Stimulated activated CD8-positive, alpha-beta memory T cell treated with anti-CD3 and anti-CD28 coated beads, Interleukin-7, amount 100 ng/mL, for 24 hours (primary cell): ENCODE measurements around the gene DDR2.
"Not testable (repeated sequence)": the region's sequence is repeated elsewhere in the genome, so short reads cannot be mapped to it uniquely, and the experiment has no call there.

Source experiments
- DNase-seq: peaks from one replicate; pipeline ENCODE4 v3.0.0-alpha.2; 2020; ENCODE audit warnings: low read depth

The DDR2 gene

DNA sequence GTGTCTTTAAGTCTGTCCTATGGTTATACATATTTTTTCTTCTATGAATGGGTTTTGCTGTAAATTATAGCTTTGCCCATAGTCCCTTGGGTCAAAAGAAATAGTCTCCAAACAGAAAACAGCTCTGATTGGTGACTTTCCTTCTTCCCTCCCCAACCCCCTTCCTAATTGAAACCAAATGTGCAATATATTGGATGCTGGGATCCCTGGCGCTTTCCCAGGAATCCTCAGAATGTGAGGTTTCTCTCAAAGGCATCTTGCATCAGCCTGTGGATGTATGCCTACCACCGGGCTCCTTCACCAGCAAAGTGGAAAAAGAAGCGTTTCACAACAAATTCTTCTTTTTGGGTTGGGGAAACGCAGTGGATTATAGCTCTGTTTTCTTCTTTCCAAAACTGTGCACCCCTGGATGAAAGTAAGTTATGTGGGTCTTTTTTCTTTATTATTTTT is at the start of gene DDR2:
Gene DDR2, plus strand, starts transcription at position 248 of the 450 bp plus-strand sequence. CDS start 86,600 bp downstream, outside the sequence.
- no peak for DNase-seq

DNA sequence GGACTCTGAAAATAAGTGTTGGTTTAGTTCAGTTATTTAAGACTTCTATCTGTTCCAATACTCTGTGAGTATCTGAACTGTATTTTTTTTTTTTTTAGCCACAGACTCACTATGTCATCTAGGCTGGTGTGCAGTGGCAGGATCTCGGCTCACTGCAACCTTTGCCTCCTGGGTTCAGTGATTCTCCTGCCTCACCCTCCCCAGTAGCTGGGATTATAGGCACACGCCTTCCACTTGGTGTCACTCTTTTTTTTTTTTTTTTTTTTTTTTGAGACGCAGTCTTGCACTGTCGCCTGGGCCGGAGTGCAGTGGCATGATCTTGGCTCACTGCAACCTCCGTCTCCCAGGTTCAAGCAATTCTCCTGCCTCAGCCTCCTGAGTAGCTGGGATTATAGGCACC is 49.4 kb upstream of the DDR2 start:
- DNase-seq = not testable (repeated sequence)

DNA sequence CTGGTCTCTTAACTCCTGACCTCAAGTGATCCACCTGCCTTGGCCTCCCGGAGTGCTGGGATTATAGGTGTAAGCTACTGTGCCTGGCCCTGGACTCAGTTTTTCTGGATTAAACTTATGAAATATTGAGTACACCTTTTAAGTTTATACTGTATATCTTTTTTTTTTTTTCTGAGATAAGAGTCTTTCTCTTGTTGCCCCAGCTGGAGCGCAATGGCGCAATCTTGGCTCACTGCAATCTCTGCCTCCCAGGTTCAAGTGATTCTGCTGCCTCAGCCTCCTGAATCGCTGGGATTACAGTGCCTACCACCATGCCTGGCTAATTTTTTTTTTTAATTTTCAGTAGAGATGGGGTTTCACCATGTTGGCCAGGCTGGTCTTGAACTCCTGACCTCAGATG is 47.2 kb upstream of the DDR2 start:
- DNase-seq = not testable (repeated sequence)

DNA sequence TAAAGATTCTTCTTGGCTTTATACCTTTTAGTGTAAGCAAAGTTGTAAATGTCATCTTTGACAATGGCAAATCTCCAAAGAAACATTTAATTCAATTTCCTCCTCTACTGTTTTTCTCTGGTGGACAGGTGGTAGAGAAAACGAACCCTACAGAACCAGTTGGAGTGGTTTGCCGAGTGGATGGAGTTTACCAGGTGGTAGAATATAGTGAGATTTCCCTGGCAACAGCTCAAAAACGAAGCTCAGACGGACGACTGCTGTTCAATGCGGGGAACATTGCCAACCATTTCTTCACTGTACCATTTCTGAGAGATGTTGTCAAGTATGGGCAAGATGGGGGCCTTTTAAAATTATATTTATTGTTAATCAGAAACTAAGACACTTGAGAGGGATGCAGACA is 44.9 kb upstream of the DDR2 start:
- no peak for DNase-seq

DNA sequence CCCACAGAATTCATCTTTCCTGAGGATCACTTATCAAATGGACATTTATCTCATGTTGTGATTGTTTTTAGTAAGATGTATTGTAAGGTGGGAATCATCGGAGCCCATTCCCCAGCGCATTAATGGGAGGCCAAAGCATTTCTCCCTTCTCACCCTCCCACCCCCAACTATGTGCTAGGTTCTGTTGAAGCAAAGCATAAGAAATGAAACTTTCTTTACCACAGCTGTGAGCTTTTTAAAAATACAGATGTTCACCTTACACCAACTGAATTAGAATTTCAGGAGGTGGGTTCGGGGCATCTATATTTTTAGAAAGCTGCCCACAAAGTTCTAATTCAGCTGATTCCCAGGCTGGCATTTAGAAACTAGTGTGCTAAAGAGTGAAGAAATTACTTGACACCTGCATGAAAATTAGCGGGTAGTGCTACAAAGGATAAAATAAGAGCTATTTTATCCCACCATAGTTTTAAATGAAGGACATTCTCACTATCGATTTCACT is 44.5 kb upstream of the DDR2 start:
- no peak for DNase-seq

DNA sequence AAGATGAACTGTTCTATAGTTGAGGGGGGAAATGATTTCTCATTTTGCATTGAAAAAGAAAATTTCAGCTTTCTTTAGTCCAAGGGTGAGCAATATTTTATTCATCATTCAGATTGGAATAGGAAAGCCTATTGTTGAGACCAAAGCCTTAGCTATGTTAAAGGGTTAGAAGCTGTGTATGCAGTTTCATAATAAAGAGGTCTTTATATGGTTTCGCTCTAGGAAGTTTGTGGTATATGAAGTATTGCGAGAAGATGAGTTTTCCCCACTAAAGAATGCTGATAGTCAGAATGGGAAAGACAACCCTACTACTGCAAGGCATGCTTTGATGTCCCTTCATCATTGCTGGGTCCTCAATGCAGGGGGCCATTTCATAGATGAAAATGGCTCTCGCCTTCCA is 42.2 kb upstream of the DDR2 start:
- no peak for DNase-seq

DNA sequence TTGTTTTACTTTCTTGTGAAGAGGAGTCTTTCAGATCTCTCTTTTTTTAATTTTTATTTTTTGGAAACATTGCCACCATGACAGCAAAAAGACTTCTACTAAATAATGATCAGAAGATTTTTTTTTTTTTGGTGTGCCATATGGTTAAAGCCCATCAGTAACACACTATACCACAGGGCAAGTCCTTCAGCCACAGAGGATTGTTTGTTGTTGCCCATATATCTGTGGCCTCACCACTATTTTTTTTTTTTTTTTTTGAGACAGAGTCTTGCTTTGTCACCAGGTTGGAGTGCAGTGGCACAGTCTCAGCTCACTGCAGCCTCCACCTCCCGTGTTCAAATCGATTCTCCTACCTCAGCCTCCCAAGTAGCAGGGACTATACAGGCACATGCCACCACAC is 41.6 kb upstream of the DDR2 start:
- DNase-seq = no peak

DNA sequence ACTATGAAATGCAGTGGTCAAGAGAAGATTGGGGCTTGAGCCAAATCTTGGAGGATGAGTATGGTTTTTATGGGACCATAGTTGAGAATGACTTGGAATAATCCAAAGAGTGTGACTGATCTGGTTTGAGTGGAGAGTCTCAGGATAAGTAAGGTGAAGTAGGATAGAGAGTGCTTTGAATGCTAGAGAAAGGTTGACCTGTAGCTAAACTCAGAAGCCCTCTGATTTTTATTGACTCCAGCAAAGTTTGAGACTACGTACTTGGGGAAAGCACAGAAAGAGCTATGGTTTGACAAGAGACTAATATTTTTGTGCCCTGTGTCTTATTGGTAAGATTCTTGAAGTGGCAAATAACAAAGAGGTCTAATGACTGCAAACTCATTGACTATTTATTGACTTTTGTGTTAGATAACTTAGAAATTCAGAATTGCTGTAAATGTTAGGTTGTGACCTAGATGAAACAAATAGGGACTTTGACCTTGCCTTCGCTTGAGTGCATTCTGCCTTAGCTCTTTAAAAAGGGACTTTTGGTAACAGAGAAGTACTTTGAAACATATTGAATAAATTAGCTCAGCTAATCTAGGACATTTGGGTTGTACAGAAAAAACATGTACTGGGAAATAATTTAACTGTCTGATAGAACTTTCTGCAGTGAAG is 35.6 kb upstream of the DDR2 start:
- no peak for DNase-seq

DNA sequence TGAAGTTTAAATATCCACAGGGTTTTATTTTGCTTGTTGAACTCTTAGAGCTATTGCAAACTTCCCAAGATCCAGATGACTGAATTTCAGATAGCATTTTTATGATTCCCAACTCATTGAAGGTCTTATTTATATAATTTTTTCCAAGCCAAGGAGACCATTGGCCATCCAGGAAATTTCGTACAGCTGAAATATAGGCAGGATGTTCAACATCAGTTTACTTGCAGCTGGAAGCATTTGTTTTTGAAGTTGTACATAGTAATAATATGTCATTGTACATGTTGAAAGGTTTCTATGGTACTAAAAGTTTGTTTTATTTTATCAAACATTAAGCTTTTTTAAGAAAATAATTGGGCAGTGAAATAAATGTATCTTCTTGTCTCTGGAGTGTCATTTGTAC is 32.8 kb upstream of the DDR2 start:
- no peak for DNase-seq

DNA sequence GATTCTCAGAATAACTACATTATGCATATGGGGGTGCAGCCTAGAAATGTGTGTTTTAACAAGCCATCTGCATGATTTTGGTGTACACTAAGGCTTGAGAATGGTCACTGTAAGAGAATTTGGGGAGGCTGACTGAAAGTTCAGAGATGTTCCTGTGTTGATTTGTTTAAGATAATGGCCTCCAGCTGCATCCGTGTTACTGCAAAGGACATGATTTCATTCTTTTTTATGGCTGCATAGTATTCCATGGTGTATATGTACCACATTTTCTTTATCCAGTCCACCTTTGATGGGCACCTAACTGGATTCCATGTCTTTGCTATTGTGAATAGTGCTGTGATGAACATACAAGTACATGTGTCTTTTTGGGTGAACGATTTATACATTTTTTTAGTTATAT is 29.1 kb upstream of the DDR2 start:
- not testable (repeated sequence) for DNase-seq

DNA sequence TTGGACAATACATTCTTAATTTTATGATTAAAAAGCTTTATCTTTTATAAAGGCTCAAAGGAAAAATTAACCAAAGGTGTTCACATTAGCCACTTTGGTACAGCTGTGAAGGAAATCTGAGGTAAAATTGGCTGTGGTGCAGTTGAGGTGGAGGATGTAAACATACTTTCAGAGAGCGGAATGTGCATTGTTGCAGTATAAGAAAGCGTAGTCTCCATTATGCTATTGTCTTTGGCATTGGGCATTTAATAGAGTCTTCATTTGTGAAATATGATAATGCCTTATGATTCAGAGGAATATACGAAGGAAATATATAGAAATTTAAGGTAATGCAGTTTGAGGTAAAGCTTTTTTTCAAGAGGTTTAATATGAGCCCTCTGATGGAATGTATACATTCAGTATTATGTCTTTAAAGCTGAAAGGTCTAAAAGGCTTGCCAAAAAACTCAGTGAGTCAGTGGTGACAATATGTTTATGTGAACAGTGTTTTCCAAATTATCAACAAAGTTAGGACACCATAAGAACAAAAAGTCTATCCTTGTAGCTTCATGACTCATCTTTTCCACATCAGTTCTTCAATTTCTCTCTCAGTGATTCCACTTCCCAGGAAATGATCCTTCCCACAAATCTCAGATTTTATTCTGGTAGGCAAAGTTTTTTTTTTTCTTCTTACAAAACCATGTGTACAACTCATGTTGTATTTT is 26.9 kb upstream of the DDR2 start:
- DNase-seq = no peak

DNA sequence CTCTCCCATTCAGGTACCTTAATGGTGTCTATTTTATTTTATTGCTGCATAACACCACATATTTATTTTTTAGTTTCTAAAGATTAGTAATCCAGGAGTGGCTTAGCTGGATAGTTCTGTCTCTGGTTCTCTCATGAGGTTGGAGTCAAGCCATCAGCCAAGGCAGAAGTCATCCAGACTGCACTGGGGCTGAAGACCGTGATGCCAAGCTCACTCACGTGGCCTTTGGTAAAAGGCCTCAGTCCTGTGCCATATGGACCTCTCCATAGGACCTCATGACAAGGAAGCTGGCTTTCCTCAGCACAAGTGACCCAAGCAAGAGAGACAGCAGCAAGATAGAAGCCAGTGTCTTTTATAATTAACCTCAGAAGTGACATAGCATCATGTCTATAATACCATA is 23.0 kb upstream of the DDR2 start:
- DNase-seq = no peak

DNA sequence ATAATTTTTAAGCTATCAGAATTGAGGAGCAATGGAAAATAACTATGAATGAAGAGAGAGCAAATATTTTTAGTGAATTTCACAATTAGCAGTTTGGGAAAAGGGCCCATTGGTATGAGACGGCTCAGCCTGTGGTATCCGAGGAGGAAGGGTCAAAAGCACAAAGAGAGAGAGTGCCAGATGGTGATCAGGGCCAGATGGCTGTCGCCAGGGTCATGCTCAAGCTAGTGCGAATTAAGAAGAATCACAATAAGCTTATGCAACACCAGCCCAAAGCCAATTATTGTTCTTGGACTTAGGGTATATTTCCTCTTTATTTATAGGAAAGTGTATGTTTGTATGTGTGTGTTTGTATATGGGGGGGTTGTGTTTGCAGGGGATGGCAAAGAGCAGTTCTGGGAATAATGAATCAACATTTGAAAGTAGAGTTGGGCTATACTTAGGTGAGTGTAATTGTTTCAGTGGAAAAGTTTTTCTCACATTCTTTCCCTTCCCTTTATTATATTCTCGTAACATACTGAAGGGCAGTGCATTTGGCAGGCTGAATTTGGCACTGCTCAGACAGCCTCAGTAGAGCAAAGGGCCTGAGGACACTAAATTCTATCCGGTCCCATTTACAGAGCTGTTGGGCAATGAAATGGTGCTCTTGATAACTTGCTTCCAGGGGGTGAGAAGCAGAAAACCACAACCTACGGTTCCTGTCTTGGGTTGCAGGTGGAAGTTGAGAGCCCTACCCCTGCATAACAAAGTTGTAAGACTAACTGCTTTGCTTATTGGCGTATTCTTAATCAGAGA is 19.5 kb upstream of the DDR2 start:
- DNase-seq = no peak

DNA sequence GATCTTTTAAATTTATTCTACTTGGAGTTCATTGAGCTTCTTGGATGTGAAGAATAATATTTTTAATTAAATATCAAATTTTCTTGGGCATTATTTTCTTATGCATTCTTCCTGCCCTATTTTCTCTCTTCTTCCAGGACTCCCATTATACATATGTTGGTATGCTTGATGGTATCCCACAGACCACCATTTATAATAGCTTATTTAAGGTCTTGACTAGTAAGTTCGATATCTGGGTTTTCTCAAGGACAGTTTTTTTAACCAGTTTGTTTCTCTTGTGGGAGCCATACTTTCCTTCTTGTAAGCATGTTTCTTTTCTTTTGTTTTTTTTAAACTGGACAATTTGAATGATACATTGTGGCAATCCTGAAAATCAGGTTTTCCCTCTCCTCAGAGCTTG is 15.4 kb upstream of the DDR2 start:
- no peak for DNase-seq

DNA sequence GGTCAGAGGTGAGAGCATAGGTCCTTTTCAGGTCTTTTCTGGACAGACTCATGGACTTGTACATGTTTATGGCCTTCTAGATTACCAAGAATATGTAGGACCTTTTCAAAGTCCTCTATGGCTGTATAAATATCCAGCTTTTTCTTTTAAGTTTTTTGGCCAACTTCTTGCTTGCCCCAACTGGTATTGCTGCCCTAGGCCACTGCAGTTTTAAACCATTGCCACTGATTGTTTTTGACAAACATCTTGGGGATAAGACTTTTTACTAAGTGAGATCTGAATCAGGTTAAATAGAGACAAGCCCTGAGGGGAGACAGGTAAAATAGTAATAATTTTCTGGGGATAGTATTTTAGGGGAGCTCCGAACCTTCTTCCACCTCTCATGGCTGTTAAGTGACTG is 14.8 kb upstream of the DDR2 start:
- no peak for DNase-seq

DNA sequence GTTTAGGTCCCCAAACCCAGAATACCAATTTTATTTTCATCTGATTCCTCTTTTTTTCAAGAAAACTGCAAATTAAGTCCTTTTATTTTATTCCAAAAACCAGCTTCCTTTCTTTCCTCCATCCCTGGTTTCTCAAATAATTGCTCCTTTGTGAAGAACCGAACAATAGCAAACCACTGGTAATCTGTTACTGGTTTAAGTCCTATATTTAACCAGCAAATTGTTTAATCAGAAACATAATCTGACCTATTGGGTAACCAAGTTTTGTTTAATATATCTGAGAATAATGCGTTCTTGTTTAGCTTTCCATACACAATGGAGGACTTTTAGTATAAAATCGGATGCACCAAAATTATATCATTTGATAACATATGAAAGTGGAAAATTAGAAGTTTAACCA is 13.2 kb upstream of the DDR2 start:
- no peak for DNase-seq

DNA sequence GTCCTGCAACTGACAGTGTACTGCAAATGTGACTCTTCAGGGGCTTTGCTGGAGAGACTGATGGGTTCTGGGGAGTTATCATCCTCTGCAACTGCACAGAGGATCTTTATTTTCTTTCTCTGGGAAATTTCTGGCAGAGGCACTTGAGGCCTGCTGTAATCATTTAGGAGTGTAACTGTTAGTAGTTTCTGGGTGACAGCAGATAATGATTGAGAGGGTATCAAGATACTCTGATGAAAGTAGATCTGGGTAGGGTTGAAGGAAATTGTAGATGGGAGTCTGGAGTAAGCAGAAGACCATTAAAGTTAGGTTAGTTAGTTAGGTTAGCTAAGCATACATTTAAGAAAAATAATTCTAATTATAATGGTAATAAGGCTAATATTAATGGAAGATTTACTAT is 11.0 kb upstream of the DDR2 start:
- DNase-seq = no peak

DNA sequence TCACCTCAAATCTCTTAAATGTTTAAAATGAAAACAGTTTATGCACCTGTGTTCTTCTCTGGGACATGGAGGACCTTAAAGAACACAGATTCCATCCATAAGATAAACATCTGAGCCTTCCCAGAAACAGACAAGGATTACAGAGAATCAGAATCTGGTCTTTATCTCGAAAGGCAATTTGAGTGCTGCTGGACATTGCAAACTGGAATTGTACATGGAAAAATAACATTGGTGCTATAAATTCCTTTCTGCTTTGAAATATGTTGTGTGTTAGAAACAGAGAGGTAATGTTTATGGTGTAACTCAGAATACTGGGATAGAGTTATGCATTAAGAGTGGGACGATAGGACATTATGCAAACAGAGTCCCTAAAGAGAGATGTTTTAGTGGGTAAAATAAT is 6.6 kb upstream of the DDR2 start:
- no peak for DNase-seq

DNA sequence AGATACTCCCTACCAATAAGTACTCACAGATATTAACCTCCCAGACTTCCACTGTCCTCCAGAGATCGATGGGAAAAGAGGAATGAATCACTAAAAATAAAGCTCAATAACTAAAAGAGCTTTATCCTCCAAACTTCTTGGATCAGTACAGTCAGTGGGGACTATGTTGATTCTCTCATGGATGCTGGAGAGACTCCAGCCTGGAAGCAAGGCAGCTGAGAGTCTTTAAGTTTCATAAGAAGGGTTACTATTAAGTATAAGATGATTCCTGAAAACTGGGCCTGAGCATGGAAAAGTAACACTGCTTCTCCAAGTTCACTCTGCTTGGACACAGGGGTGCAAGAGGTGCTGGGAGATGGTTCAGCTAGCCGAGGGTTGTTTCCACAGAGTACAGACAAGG is 6.2 kb upstream of the DDR2 start:
- DNase-seq = no peak

DNA sequence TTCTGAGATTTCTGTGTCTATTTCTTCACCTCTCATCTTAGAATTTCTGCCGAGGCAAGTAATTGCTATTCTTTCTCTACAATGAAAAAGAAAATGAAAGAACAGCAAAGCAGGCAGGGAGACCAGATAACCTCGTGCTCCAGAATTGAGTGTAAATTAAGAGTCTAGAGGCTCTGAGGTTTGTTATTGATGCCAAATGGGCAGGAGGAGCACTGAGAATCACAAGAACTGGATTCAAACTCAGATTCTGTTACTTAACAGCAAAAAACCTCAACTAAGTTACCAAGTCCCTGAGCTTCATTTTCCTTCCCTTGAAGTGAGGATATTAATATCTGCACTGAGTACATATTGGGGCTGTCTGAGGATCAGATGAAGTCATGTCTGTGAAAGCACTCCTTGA is 5.5 kb upstream of the DDR2 start:
- DNase-seq = no peak

DNA sequence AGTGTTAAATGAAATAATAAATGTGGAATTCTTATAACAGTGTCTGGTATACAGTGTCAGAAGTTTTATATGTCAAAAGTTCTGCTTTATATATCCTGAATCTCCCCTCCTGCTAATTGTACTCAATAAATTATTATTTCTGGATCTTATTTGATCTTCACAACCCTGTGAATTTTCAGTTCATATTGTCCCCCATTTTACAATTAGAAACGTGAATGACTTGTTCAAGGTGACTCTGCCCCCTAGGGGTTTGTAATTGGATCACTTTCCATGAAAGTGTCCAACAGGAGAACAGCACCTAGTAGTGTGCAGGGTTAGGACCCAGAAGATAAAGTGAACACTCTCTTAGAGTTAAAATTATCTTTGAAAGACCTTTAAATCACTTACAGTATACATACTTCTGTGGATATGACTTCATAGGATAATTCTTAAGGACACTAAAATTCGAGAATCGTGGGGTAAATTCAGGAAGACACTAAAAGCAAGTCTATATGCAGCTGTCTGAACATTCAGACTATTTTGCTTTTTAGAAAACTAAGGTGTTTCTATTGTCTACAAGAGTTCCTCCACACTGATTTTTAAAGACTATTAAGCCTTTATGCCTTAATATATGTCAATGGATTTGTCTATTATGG is 4.5 kb upstream of the DDR2 start:
- no peak for DNase-seq

DNA sequence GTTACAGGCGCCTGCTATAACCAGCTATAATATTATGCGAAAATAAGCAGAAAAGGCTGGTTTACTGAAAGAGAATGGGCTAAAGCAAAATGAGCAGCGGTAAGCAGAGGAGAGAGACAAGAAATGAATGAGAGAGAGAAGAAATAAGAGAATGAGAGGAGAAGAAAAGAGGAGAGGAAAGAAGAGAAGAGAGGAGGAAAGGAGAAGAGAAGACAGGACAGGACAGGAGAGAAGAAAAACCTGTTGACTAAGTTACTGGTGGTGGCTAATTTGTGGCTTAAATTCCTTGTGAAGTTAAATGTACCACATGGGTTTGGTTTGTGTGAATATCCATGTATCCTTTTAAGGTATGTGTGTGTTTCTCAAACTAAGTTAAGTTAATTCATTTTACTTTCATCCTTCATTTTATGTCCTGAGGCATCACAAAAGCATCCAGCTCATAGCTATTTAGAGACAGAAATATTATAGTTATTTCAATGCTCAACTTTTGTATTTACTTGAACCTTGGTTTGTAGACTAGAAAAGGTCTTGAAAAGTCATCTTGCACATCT is 3.1 kb upstream of the DDR2 start:
- DNase-seq = no peak
